Naive thymus-derived CD4-positive, alpha-beta T cell (primary cell): ENCODE data around the gene CYP11A1. TPM values are rescaled to one million over a fixed set of nuclear protein-coding genes. Genes with fewer than 3 reads are reported as not detected.

Experiments used
- ATAC-seq: fragments of 150-1000 bp; cut with Tn5 transposase; 2 replicates; pipeline ENCODE4 v1.10.0; 2021; ENCODE audit warnings: mild to moderate bottlenecking, moderate library complexity
- CTCF ChIA-PET: fragments of 350-600 bp; sonication (Branson Sonifier 250); formaldehyde crosslinking; loops from one replicate; lab custom pipeline; 2021; ENCODE audit warnings: antibody characterized with exemption; lab: Charles Lee
- POLR2A ChIA-PET: fragments of 350-600 bp; sonication (Branson Sonifier 250); formaldehyde crosslinking; loops from one replicate; lab custom pipeline; 2021; ENCODE audit warnings: antibody characterized with exemption, inconsistent platforms; lab: Charles Lee
- DNase-seq, 9 donors: peaks; one replicate each; pipeline versions ENCODE4 v3.0.0 to v3.0.0-alpha.2; 2020 to 2022; ENCODE audit warnings: mixed read lengths in 1 of 9
- H3K27ac ChIP-seq: one replicate; pipeline ENCODE4 v1.7.0; 2013; ENCODE audit warnings: mild to moderate bottlenecking, low read depth, low read length, moderate library complexity
- H3K27me3 ChIP-seq, 2 donors: one replicate each; pipeline ENCODE4 v1.7.0; 2013; ENCODE audit warnings: low read length in 2 of 2, mild to moderate bottlenecking in 2 of 2, moderate library complexity in 2 of 2; ENCODE audit not compliant: control insufficient read depth in 2 of 2, insufficient read depth in 2 of 2
- H3K36me3 ChIP-seq, 3 experiments: 1 replicate in 2 of 3; 2 replicates in 1 of 3; pipeline ENCODE4 v1.7.0; 2013; ENCODE audit warnings: low read length in 3 of 3, mild to moderate bottlenecking in 3 of 3, moderate library complexity in 1 of 3; ENCODE audit not compliant: insufficient read depth in 3 of 3, control insufficient read depth in 2 of 3
- H3K4me1 ChIP-seq, 2 donors: one replicate each; pipeline ENCODE4 v1.7.0; 2013; ENCODE audit warnings: low read length in 2 of 2, mild to moderate bottlenecking in 2 of 2, moderate library complexity in 1 of 2; ENCODE audit not compliant: control insufficient read depth in 2 of 2, insufficient read depth in 2 of 2
- H3K4me3 ChIP-seq: 2 replicates; pipeline ENCODE4 v1.7.0; 2013; ENCODE audit warnings: mild to moderate bottlenecking, low read length
- H3K9me3 ChIP-seq, 3 experiments: 1 replicate in 2 of 3; 2 replicates in 1 of 3; pipeline ENCODE4 v1.7.0; 2013; ENCODE audit warnings: low read length in 3 of 3; ENCODE audit not compliant: control insufficient read depth in 2 of 3
- H3K27ac Mint-ChIP-seq, 9 donors: one replicate each; pipeline ENCODE4 v1.8.0; 2020 to 2022; ENCODE audit warnings: mixed read lengths in 9 of 9, mild to moderate bottlenecking in 8 of 9, moderate library complexity in 5 of 9, inconsistent platforms in 2 of 9
- H3K27me3 Mint-ChIP-seq, 5 donors: one replicate each; pipeline ENCODE4 v1.8.0; 2021 to 2022; ENCODE audit warnings: mixed read lengths in 5 of 5, mild to moderate bottlenecking in 1 of 5
- H3K36me3 Mint-ChIP-seq, 5 donors: one replicate each; pipeline ENCODE4 v1.8.0; 2020 to 2022; ENCODE audit warnings: mixed read lengths in 5 of 5, mild to moderate bottlenecking in 3 of 5, inconsistent platforms in 1 of 5
- H3K4me1 Mint-ChIP-seq, 7 donors: one replicate each; pipeline ENCODE4 v1.8.0; 2020 to 2022; ENCODE audit warnings: mixed read lengths in 7 of 7, mild to moderate bottlenecking in 3 of 7, inconsistent platforms in 1 of 7
- H3K4me3 Mint-ChIP-seq, 10 donors: one replicate each; pipeline ENCODE4 v1.8.0; 2020 to 2022; ENCODE audit warnings: mild to moderate bottlenecking in 10 of 10, mixed read lengths in 10 of 10, moderate library complexity in 6 of 10, inconsistent platforms in 2 of 10
- H3K9me3 Mint-ChIP-seq, 11 donors: one replicate each; pipeline ENCODE4 v1.8.0; 2020 to 2022; ENCODE audit warnings: mixed read lengths in 11 of 11, mild to moderate bottlenecking in 4 of 11, inconsistent platforms in 1 of 11, moderate library complexity in 1 of 11
- intact Hi-C, 2 donors: fragments of 100-400 bp; cut with micrococcal nuclease; formaldehyde crosslinking; loops; one replicate each; pipeline ENCODE4 v1.15.1; 2023
- polyA plus RNA-seq, 2 donors: library from polyadenylated mRNA; unstranded; fragments of 300-500 nt; fragmentation: Illumina TruSeq; gene quantifications; one replicate each; pipeline ENCODE4 v1.2.3, GENCODE V29; 2021
- total RNA-seq, 6 experiments: library from RNA in 5 of 6; stranded (reverse) in 5 of 6; gene quantifications; 1 replicate in 5 of 6; 2 replicates in 1 of 6; pipeline ENCODE4 v1.2.3 and lab custom pipeline; 2021 to 2026

The CYP11A1 gene
- total and polyA plus RNA-seq, 7 experiments from 2014 or later = 0.58 to 1.0 TPM; not detected in 5

DNA sequence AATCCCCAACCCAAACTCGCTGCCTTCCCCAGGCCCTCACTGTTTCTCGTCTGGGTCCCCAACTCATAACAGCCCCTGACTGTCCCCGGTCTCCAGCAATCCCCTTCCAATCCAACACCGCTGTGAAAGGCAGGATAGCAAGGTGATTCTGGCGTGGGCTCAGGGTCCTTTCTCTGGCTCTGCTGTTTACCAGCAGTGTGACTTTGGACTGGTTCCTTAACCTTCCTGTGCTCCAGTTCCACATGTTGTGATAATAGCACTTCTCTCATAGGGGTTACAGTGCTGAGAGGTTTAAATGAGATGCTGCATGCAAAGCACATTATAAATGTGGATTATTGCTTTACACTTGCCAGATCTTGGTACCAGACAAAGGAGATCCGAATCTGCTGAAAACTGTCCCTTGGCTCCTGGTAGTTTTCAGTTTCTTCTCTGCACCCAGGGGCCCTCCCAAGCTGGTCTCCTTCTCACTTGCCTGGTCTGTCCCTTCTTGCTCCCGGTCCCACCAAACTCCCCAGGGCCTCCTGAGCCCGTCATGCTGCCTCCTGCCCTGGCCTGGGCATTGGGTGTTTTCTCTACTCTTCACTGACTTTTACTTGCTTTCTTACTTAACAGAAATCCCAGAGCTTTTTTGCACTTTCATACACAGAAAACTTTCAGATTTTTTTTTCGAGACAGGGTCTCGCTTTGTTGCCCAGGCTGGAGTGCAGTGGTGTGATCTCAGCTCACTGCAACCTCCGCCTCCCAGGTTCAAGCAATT is 26.8 kb upstream of the CYP11A1 start:
- no peaks in the 10 kb centered on the region for H3K36me3 Mint-ChIP-seq
- H3K27ac Mint-ChIP-seq = peak overlapping the region in 1 of 9 donors; percentile 57
- Histone ChIP-seq H3K27me3 (no peaks in the 10 kb centered on the region), H3K9me3 (no peaks in the 10 kb centered on the region), H3K4me3 (no peak overlapping the region), H3K27ac (no peak overlapping the region), H3K36me3 (no peaks in the 10 kb centered on the region), H3K4me1 (peaks cover 0 to 17% of the 10 kb centered on the region in 2 donors)
- POLR2A ChIA-PET = no interaction called here
- peaks cover 6 to 58% (median 19%) of the 10 kb centered on the region in 7 donors for H3K4me1 Mint-ChIP-seq
- H3K4me3 Mint-ChIP-seq = no peak overlapping the region
- DNase-seq = no peak
- ATAC-seq = no peak
- CTCF ChIA-PET = no interaction called here
- intact Hi-C loops = no loop called here
- H3K27me3 Mint-ChIP-seq = no peaks in the 10 kb centered on the region
- H3K9me3 Mint-ChIP-seq = no peaks in the 10 kb centered on the region

DNA sequence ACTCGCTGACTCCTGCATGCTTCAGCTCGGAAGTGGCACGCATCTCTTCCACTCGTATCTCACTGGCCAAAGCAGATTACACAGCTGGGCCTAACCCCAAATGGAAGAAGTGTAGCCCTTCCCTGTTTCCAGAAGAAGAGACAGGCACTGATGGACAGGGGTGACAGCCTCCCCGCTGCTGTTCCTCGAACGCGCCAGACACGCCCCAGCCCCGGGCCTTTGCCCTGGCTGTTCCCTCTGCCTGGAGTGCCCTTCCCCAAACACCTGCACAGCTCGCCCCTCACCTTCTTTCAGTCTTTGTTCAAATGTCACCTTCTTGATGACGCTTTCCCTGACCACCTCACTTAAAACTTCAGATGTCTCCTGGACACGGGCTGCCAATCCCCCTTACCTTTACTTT is 26.0 kb upstream of the CYP11A1 start:
- Histone ChIP-seq H3K9me3 (no peaks in the 10 kb centered on the region), H3K27me3 (no peaks in the 10 kb centered on the region), H3K27ac (no peak overlapping the region), H3K4me1 (peaks cover 0 to 10% of the 10 kb centered on the region in 2 donors), H3K36me3 (no peaks in the 10 kb centered on the region), H3K4me3 (no peak overlapping the region)
- intact Hi-C loops = no loop called here
- Mint-ChIP-seq H3K9me3 (no peaks in the 10 kb centered on the region), H3K4me1 (peaks cover 3 to 54% (median 11%) of the 10 kb centered on the region in 7 donors), H3K27me3 (no peaks in the 10 kb centered on the region), H3K27ac (no peak overlapping the region), H3K4me3 (no peak overlapping the region), H3K36me3 (no peaks in the 10 kb centered on the region)
- ATAC-seq = no peak
- DNase-seq = no peak
- POLR2A ChIA-PET = no interaction called here
- CTCF ChIA-PET = interaction anchor here (0.6 kb wide), 1 partner anchor 276 kb away, joined by 4 read pairs; no protein-coding TSS in a partner anchor

DNA sequence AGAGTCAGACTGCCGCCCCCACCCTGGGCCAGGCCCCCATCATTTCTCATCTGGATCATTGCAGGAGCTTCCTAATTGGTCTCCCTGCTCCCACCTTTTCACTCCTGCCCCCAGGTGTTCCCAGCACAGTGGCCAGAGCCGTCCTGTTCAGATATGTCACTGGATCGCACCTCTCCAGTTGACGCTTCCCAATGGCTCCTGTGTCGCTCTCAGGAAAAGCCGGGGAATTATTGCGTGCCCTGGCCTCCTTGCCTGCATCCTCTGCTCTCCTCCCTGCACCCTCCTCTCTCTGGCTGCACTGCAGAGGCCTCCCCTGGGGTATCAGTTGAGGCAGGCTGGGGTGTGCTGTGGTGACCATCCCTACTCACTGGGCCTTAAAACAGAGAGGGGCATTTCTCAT is 25.5 kb upstream of the CYP11A1 start:
- ATAC-seq = no peak
- Mint-ChIP-seq H3K4me3 (no peak overlapping the region), H3K36me3 (no peaks in the 10 kb centered on the region), H3K27ac (peak overlapping the region in 1 of 9 donors; percentile 79), H3K27me3 (no peaks in the 10 kb centered on the region), H3K4me1 (peaks cover 0 to 49% (median 9%) of the 10 kb centered on the region in 7 donors), H3K9me3 (no peaks in the 10 kb centered on the region)
- H3K27ac ChIP-seq = no peak overlapping the region
- H3K4me3 ChIP-seq = no peak overlapping the region
- peaks cover 0 to 4% of the 10 kb centered on the region in 2 donors for H3K4me1 ChIP-seq
- POLR2A ChIA-PET = no interaction called here
- H3K9me3 ChIP-seq = no peaks in the 10 kb centered on the region
- CTCF ChIA-PET = interaction anchor here (0.6 kb wide), 1 partner anchor 277 kb away, joined by 4 read pairs; no protein-coding TSS in a partner anchor
- DNase-seq = no peak
- intact Hi-C loops = no loop called here
- H3K27me3 ChIP-seq = no peaks in the 10 kb centered on the region
- H3K36me3 ChIP-seq = no peaks in the 10 kb centered on the region

DNA sequence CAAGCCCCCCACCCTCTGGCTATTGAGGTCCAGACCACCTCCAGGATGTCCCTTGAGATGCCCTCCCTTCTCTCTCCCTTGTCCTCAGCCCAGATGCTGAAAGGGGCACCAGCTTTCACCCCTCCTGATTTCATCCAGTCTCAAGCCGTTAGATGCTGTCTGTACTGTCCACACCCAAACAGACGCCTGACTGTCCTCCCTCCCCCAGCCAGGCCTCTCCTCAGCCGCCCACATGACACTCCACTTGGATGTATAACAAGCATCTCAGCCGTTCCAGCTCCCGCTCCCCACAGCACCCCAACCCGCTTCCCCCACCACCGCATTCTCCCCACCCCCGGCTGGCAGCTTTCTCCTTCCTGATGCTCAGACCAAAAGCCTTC is 25.0 kb upstream of the CYP11A1 start:
- no peak overlapping the region for H3K27ac ChIP-seq

DNA sequence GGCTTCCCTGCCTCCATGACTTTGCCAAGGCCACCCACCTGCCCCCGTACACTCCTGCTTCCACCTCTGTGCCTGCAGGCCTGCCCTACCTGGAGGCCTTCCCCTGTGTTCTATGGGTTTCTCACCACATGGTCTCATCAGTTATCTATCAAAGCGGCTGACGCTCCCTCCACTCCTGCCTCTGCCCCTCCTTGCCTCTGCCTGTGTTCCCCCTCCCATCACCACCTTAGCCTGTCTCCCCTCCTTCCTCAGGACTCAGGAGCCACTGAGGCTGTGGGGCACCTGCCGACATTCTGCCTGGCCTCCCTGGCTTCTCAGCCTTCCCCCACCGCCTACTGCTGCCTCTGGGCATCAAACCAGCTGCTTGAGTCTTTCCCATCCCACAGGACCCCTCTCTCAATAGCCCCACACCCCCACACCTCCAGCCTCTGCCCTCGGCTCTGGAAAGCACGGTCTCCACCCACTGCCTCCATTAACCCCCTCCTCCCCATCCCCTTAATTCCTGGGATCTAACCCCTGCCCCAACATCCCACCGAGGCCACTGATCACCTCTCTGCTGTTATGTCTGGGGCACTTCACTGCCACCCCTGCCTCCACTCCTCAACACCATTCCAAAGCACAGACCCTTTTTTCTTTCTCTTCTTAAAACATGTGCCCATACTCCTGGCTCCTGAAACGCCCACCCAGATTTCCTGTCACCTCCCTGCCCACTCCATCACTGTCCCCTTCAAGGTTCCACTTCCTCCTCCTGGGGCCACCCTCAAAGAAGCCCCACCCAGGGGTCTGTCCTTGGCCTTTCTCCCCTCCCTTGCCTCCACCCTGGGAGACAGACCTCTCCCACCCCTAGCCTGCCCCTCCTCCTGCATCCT is 24.4 kb upstream of the CYP11A1 start:
- Mint-ChIP-seq H3K27ac (peak overlapping the region in 1 of 9 donors; percentile 79), H3K4me3 (peak overlapping the region in 1 of 10 donors; percentile 23)

More for the DNA sequence above, 25.0 kb upstream of the CYP11A1 start:
- Mint-ChIP-seq H3K27ac (peak overlapping the region in 2 of 9 donors; percentile 51 to 79), H3K9me3 (no peaks in the 10 kb centered on the region), H3K4me3 (no peak overlapping the region), H3K4me1 (peaks cover 0 to 44% (median 9%) of the 10 kb centered on the region in 7 donors), H3K36me3 (no peaks in the 10 kb centered on the region), H3K27me3 (no peaks in the 10 kb centered on the region)
- Histone ChIP-seq H3K4me3 (no peak overlapping the region), H3K36me3 (no peaks in the 10 kb centered on the region), H3K4me1 (no peaks in the 10 kb centered on the region), H3K27me3 (no peaks in the 10 kb centered on the region), H3K9me3 (no peaks in the 10 kb centered on the region)
- intact Hi-C loops = no loop called here
- ChIA-PET POLR2A (no interaction called here), CTCF (no interaction called here)
- ATAC-seq = no peak
- no peak for DNase-seq

DNA sequence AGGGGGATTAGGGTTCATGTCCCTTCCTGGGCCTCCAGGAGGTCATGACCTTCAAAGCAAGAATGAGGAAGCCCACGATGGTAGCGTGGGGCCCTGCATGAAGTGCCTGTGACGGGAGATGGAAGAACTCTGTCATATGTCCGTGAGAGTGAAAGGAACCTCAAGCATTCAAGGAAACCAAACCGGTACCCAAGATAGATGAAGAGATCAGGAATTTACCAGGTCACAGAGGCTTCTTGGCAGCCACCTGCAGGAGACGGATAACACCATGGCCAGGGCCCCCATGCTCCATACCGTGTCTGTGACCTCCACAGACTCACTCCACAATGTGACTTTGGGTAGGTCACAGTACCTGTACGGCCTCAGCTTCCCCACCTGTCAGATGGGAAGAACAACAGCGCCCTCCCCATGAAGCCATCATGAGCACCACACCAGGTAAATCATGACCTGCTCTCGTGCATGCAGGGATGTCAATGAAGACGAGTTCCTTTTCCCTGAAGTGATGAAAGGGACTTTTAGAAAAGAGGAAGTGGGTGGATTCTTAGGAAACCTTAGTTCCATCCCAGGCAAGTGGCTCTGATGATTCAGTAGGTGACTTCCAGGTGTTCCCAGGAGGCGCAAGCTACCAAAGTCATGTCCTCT is 23.3 kb upstream of the CYP11A1 start:
- Histone ChIP-seq H3K27me3 (no peaks in the 10 kb centered on the region), H3K4me3 (no peak overlapping the region), H3K4me1 (peaks cover 0 to 2% of the 10 kb centered on the region in 2 donors), H3K9me3 (no peaks in the 10 kb centered on the region), H3K36me3 (no peaks in the 10 kb centered on the region), H3K27ac (no peak overlapping the region)
- H3K4me3 Mint-ChIP-seq = peak overlapping the region in 1 of 10 donors; percentile 18
- ChIA-PET CTCF (interaction anchor here (0.7 to 1.3 kb wide), 2 partner anchors 12 to 49 kb away, joined by 3 to 7 read pairs; no protein-coding TSS in a partner anchor), POLR2A (no interaction called here)
- no peaks in the 10 kb centered on the region for H3K27me3 Mint-ChIP-seq
- intact Hi-C loops = no loop called here
- peak overlapping the region in 1 of 9 donors; percentile 5 for H3K27ac Mint-ChIP-seq
- no peaks in the 10 kb centered on the region for H3K36me3 Mint-ChIP-seq
- peak; percentile 45 for ATAC-seq
- H3K9me3 Mint-ChIP-seq = no peaks in the 10 kb centered on the region
- DNase-seq = no peak
- H3K4me1 Mint-ChIP-seq = peaks cover 0 to 31% (median 8%) of the 10 kb centered on the region in 7 donors

More for the DNA sequence above, 24.4 kb upstream of the CYP11A1 start:
- no peak overlapping the region for H3K27ac ChIP-seq
- H3K9me3 Mint-ChIP-seq = no peaks in the 10 kb centered on the region
- POLR2A ChIA-PET = no interaction called here
- no peak for ATAC-seq
- H3K36me3 Mint-ChIP-seq = no peaks in the 10 kb centered on the region
- no peak for DNase-seq
- no peaks in the 10 kb centered on the region for H3K36me3 ChIP-seq
- H3K27me3 Mint-ChIP-seq = no peaks in the 10 kb centered on the region
- H3K4me1 Mint-ChIP-seq = peaks cover 0 to 39% (median 9%) of the 10 kb centered on the region in 7 donors
- H3K27me3 ChIP-seq = no peaks in the 10 kb centered on the region
- H3K4me3 ChIP-seq = no peak overlapping the region
- H3K9me3 ChIP-seq = no peaks in the 10 kb centered on the region
- CTCF ChIA-PET = no interaction called here
- no peaks in the 10 kb centered on the region for H3K4me1 ChIP-seq
- intact Hi-C loops = no loop called here
